IPS-18a (cell line): ENCODE results near the gene NDUFA7.

Source experiments
- H3K27ac ChIP-seq: one replicate; pipeline ENCODE4 v1.5.1; 2013; ENCODE audit warnings: low read length
- H3K27me3 ChIP-seq: one replicate; pipeline ENCODE4 v1.6.1; 2013; ENCODE audit warnings: mild to moderate bottlenecking, low read length; ENCODE audit not compliant: control insufficient read depth, insufficient read depth
- H3K36me3 ChIP-seq: one replicate; pipeline ENCODE4 v1.6.1; 2013; ENCODE audit warnings: low read depth, low read length; ENCODE audit not compliant: control insufficient read depth
- H3K4me1 ChIP-seq: one replicate; pipeline ENCODE4 v1.6.1; 2013; ENCODE audit warnings: low read depth, low read length; ENCODE audit not compliant: control insufficient read depth
- H3K4me3 ChIP-seq: one replicate; pipeline ENCODE4 v1.5.1; 2013; ENCODE audit warnings: low read length
- H3K9ac ChIP-seq: one replicate; pipeline ENCODE4 v1.6.1; 2013; ENCODE audit warnings: mild to moderate bottlenecking, low read length, moderate library complexity
- H3K9me3 ChIP-seq: one replicate; pipeline ENCODE4 v1.6.1; 2013; ENCODE audit warnings: low read depth, low read length; ENCODE audit not compliant: control insufficient read depth

NDUFA7 gene

DNA sequence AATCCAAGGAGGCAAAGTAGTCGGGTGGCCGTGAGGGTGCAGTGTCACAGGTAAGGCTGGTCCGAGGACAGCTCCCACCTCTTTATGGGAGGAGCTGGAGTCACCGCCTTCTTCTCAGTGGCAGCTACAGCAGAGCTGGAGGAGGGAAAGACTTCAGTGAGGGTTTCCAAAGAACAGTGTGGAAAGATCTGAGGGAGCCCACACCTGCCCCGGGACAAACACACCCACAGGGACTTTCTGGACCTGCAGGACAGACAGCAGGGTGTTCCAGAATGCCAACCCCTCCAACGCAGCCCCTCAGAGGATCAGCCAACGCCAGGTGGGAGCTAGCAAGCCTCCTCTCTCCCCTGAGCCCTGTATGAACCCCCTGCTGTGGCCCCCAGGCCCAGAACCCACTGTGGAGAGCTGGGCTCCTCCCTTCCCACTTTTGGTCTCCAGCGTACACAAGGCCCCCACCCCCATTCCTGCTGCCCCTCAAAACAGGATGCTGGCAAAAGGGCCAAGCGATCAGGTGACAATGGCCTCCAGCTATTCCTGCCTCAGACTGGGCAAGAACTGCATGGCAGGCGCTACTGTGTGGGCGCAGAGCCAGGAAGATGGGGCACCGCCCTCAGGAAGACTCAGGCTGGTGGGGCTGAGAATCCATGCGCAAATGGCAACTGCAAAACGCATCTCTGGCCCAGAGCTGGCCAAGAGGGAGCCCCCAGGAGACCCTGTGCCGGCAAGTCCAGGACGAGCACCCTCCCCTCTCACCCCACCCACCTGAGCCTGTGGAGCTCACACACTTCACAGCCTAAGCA lies 9.5 kb downstream of the NDUFA7 start:
- Histone ChIP-seq H3K4me1 (peaks cover 7% of the 10 kb centered on the region), H3K36me3 (peaks cover 23% of the 10 kb centered on the region), H3K9ac (no peak overlapping the region), H3K4me3 (no peak overlapping the region), H3K27me3 (no peaks in the 10 kb centered on the region), H3K9me3 (no peaks in the 10 kb centered on the region), H3K27ac (no peak overlapping the region)

DNA sequence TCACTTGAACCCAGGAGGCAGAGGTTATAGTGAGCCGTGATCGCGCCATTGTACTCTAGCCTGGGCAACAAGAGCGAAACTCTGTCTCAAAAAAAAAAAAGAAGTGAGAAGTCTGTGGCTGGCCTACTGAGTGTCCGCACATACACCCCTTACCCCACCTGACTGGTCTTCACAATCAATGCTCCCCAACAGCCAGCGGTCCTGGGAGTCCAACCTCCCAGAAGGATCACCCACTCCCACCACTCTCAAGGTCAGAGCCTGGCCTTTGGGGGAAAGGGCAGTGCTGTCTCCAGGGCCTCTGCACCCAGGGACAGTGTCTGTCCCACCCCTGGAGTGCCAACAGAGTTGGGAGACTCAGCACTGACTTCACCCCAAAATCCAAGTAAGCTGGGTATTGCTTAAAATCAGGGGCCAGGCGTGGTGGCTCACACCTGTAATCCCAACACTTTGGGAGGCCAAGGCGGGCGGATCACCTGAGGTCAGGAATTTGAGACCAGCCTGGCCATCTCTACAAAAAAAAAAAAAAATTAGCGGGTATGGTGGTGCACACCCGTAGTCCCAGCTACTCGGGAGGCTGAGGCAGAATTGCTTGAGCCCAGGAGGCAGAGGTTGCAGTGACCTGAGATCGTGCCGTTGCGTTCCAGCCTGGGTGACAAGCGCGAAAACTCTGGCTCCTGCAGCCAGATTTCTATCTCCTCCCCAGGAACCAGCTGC lies 10.7 kb downstream of the NDUFA7 start:
- no peaks in the 10 kb centered on the region for H3K27me3 ChIP-seq
- no peaks in the 10 kb centered on the region for H3K9me3 ChIP-seq
- H3K9ac ChIP-seq, result no peak overlapping the region
- H3K36me3 ChIP-seq, result peaks cover 21% of the 10 kb centered on the region
- H3K4me3 ChIP-seq, result no peak overlapping the region
- no peak overlapping the region for H3K27ac ChIP-seq
- peaks cover 7% of the 10 kb centered on the region for H3K4me1 ChIP-seq

DNA sequence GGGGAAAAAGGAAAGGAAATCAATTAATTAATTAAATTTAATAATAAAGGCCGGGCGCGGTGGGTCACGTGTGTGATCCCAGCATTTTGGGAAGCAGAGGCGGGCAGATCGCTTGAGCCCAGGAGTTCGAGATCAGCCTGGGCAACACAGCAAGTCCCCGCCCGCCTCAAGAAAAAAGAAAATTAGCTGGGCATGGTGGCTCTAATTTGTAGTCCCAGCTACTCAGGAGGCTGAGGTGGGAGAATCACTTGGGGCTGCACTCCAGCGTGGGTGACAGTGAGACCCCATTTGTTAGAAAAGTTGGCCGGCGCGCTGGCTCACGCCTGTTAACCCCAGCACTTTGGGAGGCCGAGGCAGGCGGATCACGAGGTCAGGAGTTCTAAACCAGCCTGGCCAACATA lies 12.3 kb downstream of the NDUFA7 start:
- Histone ChIP-seq H3K27me3 (no peaks in the 10 kb centered on the region), H3K4me3 (peak overlapping the region; percentile 88), H3K36me3 (peaks cover 10% of the 10 kb centered on the region), H3K9me3 (no peaks in the 10 kb centered on the region), H3K9ac (no peak overlapping the region), H3K4me1 (peaks cover 7% of the 10 kb centered on the region), H3K27ac (no peak overlapping the region)

DNA sequence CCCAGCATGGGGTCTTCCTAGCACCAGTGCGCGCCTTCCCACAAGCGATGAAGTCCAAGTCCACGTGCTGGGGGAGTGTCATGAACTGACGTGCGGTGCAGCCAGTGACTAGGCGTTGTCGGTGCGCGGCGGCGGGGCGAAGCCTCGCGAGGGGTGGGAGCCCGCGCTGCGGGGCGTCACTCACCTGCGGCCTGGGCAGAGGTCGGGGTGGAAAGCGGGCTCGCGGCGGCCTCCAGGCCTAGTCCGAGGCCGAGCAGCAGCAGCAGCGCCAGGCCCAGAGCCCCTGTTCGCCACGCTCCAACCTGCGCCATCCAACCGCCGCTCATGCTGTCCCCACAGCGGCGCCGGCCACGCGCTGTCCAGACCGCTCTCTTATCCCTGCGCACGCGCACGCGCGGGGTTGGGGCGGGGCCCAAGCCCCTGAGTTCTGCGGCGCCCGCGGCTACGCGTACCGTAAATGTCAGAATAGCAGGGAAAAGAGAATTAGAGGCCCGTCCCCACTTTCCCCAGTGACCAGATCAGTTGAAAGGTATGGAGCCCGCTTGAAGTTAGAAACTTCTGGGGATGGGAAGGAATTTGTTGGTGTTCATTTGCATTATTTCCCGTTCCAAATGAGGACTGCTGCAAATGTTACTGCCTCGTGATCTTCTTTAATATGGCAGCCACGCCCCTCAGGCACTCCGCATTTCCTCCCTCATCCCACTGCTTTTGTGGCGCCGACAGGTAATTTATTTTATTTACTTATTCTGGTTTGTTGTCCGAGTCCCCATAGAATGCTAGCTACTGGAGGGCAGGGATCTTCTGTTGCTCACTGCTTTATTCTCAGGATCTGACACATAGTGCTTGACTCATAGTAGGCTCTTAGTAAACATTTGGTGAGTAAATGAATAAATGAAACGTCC lies 13.0 kb downstream of the NDUFA7 start, which contains the start of gene CD320:
TSS of gene CD320 (minus strand) at position 394 of the 902 bp plus-strand sequence. CDS start at position 326, 68 bp downstream.
- Histone ChIP-seq H3K9ac (peak within 1 kb of the TSS; percentile 88), H3K4me1 (peaks cover 7% of the 10 kb centered on the region), H3K9me3 (no peaks in the 10 kb centered on the region), H3K36me3 (peaks cover 10% of the 10 kb centered on the region), H3K4me3 (peak within 1 kb of the TSS; percentile 88), H3K27ac (peak within 1 kb of the TSS; percentile 82), H3K27me3 (no peaks in the 10 kb centered on the region)

DNA sequence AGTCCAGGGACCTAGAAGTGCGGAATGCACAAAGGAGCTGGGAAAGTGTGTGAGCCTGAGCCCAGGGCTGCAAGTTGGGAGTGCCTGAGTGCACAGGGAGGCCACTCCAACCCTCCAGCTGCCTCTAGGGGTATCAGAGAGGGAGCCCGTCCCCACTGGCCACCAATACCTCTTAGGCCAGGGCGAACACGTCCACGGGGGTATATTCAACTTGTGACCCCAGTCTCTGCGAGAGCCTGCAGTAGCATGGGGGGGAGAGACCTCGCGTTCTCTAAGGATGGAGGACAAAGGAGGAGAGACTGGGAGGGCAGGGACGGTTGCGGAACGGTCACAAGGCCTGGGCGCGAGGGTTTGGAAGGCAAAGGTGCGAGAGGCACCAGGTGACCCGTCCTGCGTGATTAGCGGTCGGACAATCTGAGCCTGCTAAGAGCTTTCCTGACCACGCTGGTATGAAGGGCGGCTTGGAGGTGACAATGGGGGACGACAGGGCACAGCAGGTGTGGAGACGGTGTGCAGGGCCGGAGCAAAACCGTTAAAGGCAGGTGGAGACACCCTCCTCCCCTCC lies 13.7 kb downstream of the NDUFA7 start:
- H3K36me3 ChIP-seq, result peaks cover 11% of the 10 kb centered on the region
- H3K4me1 ChIP-seq, result peaks cover 7% of the 10 kb centered on the region
- peak overlapping the region; percentile 45 for H3K27ac ChIP-seq
- H3K9ac ChIP-seq, result peak overlapping the region; percentile 88
- H3K27me3 ChIP-seq, result no peaks in the 10 kb centered on the region
- H3K4me3 ChIP-seq, result peak overlapping the region; percentile 88
- H3K9me3 ChIP-seq, result no peaks in the 10 kb centered on the region

DNA sequence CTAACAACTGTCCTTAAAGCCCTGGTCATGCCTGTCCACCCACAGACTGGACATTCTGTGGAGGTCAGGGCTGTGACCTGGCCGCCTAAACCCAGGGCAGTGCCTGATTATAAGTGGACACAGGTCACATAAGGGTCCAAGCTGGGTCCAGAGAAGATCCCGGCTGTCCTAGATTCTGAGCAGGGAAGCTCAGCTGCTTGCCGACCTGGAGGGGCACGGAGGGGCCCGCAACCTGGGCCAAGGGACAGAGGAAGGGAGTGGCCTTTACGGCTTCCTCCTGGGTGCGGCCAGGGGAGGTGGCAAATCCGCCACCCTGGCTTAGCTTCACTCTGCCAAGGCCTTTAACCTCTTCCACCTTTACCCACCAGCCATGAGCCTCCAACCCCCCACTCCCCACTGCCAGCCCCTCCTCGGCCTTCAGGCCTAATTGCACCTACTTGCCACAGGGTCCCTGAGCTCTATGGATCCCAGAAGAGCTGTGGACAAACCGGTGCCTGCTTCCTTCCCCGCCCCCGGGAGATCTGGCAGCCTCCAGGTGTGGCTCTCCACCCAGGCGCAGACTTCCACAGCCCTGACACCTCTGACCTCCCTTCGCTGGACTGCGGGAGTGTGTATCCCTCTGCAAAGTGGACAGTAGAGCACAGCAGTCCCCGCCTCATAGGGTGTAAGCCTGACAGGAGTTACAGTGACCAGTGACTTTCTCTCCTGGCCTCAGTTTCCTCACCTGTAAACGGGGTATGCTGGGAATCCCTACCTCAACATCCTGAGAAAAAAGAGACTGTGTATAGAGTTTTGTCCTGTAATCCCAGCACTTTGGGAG lies 14.7 kb downstream of the NDUFA7 start:
- H3K4me1 ChIP-seq, result peaks cover 7% of the 10 kb centered on the region
- peaks cover 18% of the 10 kb centered on the region for H3K36me3 ChIP-seq
- no peak overlapping the region for H3K27ac ChIP-seq

DNA sequence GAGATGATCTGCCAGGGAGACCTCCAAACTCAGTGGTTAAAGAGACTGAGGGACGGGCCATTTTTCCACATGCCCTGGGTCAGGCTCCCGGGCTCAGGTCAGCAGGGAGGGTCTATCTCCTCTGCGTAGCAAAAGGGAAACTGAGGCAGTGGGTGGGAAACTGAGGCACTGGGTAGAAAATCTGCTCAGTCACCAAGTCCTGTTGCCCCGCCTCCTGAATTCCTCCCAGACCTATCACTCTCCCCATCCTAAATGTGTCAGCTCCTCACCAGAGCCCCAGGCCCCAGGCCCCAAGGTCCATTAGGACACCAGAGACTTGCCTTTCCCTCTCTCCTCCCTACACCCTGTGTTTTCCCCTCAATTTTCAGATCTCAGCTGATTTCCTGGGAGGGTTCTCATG lies 15.4 kb downstream of the NDUFA7 start:
- Histone ChIP-seq H3K9me3 (no peaks in the 10 kb centered on the region), H3K9ac (no peak overlapping the region), H3K27ac (no peak overlapping the region), H3K4me3 (no peak overlapping the region), H3K4me1 (peaks cover 7% of the 10 kb centered on the region), H3K36me3 (peaks cover 13% of the 10 kb centered on the region), H3K27me3 (no peaks in the 10 kb centered on the region)

More for the DNA sequence above, 14.7 kb downstream of the NDUFA7 start:
- H3K27me3 ChIP-seq, result no peaks in the 10 kb centered on the region
- H3K9me3 ChIP-seq, result no peaks in the 10 kb centered on the region
- peak overlapping the region; percentile 88 for H3K4me3 ChIP-seq
- peak overlapping the region; percentile 88 for H3K9ac ChIP-seq

DNA sequence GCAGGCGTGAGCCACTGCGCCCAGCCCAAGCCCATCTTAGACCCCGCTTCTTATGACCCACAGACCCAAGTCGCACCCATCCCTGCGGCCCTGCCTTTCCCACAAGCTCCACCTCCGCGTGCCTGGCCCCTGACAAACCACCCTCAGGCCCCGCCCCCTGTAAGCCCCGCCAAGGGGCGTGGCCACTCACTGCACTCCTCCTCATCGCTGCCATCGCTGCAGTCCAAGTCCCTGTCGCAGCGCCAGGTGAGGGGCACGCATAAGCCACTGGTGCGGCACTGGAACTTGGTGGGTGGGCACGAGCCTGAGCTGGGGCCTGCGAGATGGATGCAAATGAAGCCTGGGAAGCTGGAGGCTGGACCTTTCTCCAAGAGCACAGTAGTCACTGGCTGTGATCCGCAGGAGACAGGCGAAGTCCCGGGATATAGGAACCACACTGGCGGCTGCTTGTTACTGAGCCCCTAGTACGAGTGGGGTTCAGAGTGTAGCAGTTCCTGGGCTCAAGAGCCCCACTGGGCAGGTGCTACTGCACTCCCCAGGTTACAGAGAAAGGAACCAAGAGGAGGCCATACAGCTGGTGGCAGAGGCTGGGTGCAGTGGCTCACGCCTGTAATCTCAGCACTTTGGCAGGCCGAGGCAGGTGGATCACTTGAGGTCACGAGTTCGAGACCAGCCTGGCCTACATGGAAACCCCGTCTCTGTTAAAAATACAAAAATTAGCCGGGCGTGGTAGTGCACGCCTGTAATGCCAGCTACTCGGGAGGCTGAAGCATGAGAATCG lies 16.1 kb downstream of the NDUFA7 start:
- Histone ChIP-seq H3K4me1 (peaks cover 7% of the 10 kb centered on the region), H3K4me3 (no peak overlapping the region), H3K36me3 (peaks cover 9% of the 10 kb centered on the region), H3K27ac (no peak overlapping the region), H3K27me3 (no peaks in the 10 kb centered on the region), H3K9ac (no peak overlapping the region), H3K9me3 (no peaks in the 10 kb centered on the region)

DNA sequence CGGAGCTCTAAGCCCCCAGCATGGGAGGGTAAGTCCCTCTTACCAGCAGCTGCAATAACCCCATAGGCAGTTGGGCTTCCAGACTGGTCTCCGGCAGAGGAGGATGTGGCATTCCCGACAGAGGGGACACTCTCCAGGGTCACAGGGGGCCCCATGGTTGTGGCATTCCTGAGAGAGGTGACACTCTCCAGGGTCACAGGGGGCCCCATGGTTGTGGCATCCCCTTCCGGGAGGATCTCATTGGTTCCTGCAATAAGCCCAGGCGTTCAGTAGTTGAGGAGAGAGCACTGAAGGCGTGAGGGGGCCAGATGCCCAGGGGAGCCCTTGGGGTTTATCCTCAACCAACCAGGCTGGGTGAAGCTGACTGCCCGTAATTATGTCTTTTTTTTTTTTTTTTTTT lies 18.4 kb downstream of the NDUFA7 start:
- Histone ChIP-seq H3K4me1 (peaks cover 7% of the 10 kb centered on the region), H3K4me3 (no peak overlapping the region), H3K27ac (no peak overlapping the region), H3K27me3 (no peaks in the 10 kb centered on the region), H3K36me3 (peaks cover 9% of the 10 kb centered on the region), H3K9ac (no peak overlapping the region), H3K9me3 (no peaks in the 10 kb centered on the region)

DNA sequence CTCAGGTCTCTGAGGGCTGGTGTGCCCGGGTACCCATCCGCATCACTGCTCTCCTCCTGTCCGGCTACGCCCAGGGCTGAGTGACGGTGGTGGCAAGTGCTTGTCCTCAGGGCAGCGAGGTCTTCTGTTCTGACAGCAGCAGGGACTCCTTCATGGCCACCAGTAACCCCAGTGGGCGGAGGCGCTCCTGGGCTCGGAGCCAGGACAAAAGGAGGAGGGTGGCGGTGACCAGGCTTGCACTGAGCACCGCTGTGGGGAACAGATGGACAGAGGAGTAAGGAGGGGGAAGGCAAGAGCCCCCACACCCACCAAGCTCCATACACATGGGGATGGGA lies 18.9 kb downstream of the NDUFA7 start:
- Histone ChIP-seq H3K9ac (no peak overlapping the region), H3K27me3 (no peaks in the 10 kb centered on the region), H3K4me1 (peaks cover 6% of the 10 kb centered on the region), H3K36me3 (peaks cover 9% of the 10 kb centered on the region), H3K9me3 (no peaks in the 10 kb centered on the region), H3K27ac (no peak overlapping the region), H3K4me3 (no peak overlapping the region)
